ENCODE measurements around the gene MORN5. TPM values are rescaled to one million over a fixed set of nuclear protein-coding genes. Genes with fewer than 3 reads are reported as not detected.

Gene MORN5
- total RNA-seq, 2 donors from 2014 or later = not detected

- ATAC-seq (ENCODE audit: insufficient number of reproducible peaks, low FRiP score, low read depth) (no peak), DNase-seq (ENCODE audit: low spot score) (no peak)
- H3K27ac ChIP-seq = no peak overlapping the region
- H3K4me1 ChIP-seq (ENCODE audit: control insufficient read depth in 1 of 2, low read depth in 2 of 2) = no peaks in the 10 kb centered on the region
- H3K36me3 ChIP-seq = peaks cover 8% of the 10 kb centered on the region
- H3K27me3 ChIP-seq (replicated peaks; ENCODE audit: insufficient read depth) = no peaks in the 10 kb centered on the region
- no peaks in the 10 kb centered on the region for H3K9me3 ChIP-seq
- no peak for TF ChIP-seq CTCF (IDR thresholded peaks at IDR 0.05)
- H3K4me3 ChIP-seq = no peak overlapping the region
Measured at GRCh38 chr9:122138560-122139268, 21.0 kb upstream of the MORN5 start.

- no peaks in the 10 kb centered on the region for H3K4me1 ChIP-seq (ENCODE audit: control insufficient read depth in 1 of 2, low read depth in 2 of 2)
- H3K36me3 ChIP-seq = peaks cover 11% of the 10 kb centered on the region
- H3K9me3 ChIP-seq = no peaks in the 10 kb centered on the region
- no peak overlapping the region for H3K27ac ChIP-seq
- ATAC-seq (ENCODE audit: insufficient number of reproducible peaks, low FRiP score, low read depth) = no peak
- no peak for TF ChIP-seq CTCF (IDR thresholded peaks at IDR 0.05)
- H3K27me3 ChIP-seq (replicated peaks; ENCODE audit: insufficient read depth) = no peaks in the 10 kb centered on the region
- no peak for DNase-seq (ENCODE audit: low spot score)
- no peak overlapping the region for H3K4me3 ChIP-seq
Measured at GRCh38 chr9:122140368-122141193, 19.1 kb upstream of the MORN5 start.

GRCh38 chr9:122141671-122142070 is 18.0 kb upstream of the MORN5 start:
- H3K4me1 ChIP-seq (ENCODE audit: control insufficient read depth in 1 of 2, low read depth in 2 of 2) = no peaks in the 10 kb centered on the region
- H3K9me3 ChIP-seq = no peaks in the 10 kb centered on the region
- peaks cover 18% of the 10 kb centered on the region for H3K36me3 ChIP-seq
- no peak for TF ChIP-seq CTCF (IDR thresholded peaks at IDR 0.05)
- no peak for DNase-seq (ENCODE audit: low spot score)
- H3K27ac ChIP-seq = no peak overlapping the region
- H3K27me3 ChIP-seq (replicated peaks; ENCODE audit: insufficient read depth) = no peaks in the 10 kb centered on the region
- H3K4me3 ChIP-seq = no peak overlapping the region
- no peak for ATAC-seq (ENCODE audit: insufficient number of reproducible peaks, low FRiP score, low read depth)

DNA sequence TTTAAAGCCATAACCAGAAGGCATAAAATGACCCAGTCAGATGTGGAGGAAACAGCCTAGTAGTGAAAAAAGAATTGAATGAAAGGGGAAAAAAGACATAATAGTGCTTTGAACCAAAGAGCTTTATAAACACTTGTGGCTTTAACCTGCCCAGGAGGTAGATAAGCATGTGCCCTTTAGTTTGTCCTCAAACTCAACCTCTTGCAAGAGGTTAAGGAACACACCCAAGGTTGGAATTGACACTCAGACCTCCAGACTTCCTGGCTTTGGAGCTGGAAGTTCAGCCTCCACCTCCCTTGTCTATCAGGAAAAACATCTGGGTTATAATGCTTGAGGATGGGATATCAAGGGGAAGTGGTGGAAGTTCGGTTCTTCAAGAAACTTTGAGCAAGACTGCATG is 16.4 kb upstream of the MORN5 start:
- no peak overlapping the region for H3K27ac ChIP-seq
- H3K4me3 ChIP-seq = no peak overlapping the region
- peaks cover 22% of the 10 kb centered on the region for H3K36me3 ChIP-seq
- ATAC-seq (ENCODE audit: insufficient number of reproducible peaks, low FRiP score, low read depth) = no peak
- no peaks in the 10 kb centered on the region for H3K4me1 ChIP-seq (ENCODE audit: control insufficient read depth in 1 of 2, low read depth in 2 of 2)
- no peak for TF ChIP-seq CTCF (IDR thresholded peaks at IDR 0.05)
- DNase-seq (ENCODE audit: low spot score) = no peak
- H3K27me3 ChIP-seq (replicated peaks; ENCODE audit: insufficient read depth) = no peaks in the 10 kb centered on the region
- H3K9me3 ChIP-seq = no peaks in the 10 kb centered on the region

- ATAC-seq (ENCODE audit: insufficient number of reproducible peaks, low FRiP score, low read depth) = no peak
- no peak for TF ChIP-seq CTCF (IDR thresholded peaks at IDR 0.05)
- Histone ChIP-seq H3K4me1 (ENCODE audit: control insufficient read depth in 1 of 2, low read depth in 2 of 2) (no peaks in the 10 kb centered on the region), H3K36me3 (peaks cover 22% of the 10 kb centered on the region), H3K9me3 (no peaks in the 10 kb centered on the region), H3K4me3 (no peak overlapping the region), H3K27me3 (replicated peaks; ENCODE audit: insufficient read depth) (no peaks in the 10 kb centered on the region), H3K27ac (no peak overlapping the region)
- DNase-seq (ENCODE audit: low spot score) = no peak
Measured at GRCh38 chr9:122143876-122144405, 15.8 kb upstream of the MORN5 start.

Measured in thoracic aorta (tissue), 2 donors.